Measurements from ENCODE around the gene DCDC1.

The DCDC1 gene, protein sequence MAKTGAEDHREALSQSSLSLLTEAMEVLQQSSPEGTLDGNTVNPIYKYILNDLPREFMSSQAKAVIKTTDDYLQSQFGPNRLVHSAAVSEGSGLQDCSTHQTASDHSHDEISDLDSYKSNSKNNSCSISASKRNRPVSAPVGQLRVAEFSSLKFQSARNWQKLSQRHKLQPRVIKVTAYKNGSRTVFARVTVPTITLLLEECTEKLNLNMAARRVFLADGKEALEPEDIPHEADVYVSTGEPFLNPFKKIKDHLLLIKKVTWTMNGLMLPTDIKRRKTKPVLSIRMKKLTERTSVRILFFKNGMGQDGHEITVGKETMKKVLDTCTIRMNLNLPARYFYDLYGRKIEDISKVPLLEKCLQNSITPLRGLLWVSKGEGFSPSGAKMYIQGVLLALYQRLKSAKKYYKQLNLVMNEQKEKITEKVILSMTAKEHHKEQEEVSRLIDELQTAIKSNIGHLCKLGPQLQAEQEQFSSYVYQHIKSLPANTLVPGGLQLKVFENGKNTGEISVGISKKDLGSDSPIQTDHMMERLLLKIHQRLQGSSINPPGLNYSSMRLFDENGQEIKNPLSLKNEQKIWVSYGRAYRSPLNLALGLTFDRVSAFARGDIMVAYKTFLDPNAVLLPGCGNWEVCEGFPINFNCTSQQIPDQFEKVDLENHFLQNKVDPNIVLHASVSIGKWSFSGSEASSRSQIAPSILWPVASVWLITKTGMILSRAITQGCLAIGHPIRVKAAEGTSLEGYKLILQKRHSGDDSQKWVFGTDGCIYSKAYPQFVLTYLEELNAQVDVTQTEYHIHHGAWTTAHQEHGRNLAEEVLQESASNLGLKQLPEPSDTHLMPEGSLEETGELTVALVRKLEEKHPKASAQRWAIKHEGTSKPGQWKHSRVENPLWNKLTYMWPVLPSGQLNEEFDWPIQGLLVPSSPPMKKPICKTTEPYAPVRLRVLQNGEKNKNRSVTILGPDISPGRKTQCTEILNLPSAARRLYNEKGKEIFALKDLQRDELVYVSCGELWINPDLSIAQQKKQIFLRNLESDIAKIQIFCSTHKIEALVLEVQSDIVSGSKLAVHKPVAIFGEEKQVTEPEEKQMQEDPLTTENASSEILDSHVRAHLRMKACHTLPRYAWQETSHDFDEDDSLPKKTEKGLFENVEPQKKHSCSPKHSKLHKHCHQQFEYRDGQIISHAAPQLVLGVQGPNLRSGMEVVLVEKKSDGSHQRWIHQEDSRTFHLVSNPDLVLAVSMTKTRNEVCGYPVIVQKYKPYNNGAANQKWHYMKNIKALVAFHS (N-terminal part only)

DNA sequence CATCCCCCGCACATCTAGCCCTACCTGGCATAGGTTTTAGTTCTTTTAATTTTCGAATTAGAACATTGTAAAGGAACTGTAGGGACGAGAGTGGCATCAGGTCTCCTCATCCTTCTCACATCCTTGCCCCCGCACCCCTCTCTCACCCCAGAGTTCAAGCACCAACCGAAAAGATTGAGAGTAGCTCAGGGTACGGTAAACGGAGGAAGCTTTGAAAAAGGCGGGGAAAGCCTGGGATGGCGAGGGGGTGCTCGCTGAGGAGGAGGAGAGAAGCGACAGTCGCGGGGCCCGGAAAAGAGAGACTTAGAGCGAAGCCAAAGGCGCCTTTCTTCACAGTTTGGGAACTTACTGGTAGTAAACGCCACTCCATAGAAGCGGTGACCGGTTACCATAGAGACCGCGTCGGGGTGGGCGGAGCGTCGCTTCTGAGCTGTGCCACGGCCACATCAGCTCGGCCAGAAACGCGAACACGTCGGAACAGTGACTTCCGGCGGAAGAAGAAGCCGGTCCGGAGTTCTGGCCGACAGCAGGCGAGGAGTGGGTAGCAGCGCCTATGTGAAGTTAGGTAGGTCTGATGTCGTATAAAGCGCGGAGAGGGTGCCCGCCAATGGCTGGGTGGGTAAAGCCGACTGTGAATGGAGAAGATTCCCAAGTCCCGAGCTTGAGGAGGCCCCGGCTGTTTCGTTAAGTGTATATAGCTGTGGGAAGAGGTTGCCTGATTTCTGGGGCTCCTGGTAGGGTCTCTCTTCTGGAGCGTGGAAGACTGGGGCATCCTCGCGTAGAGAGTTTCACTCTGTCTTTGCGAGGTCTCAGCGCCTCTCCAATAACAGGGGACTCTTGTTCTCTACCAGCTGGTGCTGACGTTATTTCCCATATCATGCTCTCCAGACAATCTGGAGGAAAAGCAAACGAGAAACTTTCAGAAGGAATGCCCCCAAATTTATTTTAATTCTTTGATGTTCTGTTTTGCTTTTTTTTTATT, at the start of gene DCDC1, which contains the start of gene DNAJC24:
TSS of gene DCDC1 (minus strand) at position 392 of the 982 bp plus-strand sequence. CDS start 41,459 bp downstream, outside the sequence.
TSS of gene DNAJC24 (plus strand) at position 513 of the 982 bp plus-strand sequence. CDS start 889 bp downstream, outside the sequence.
- H3K9ac ChIP-seq (ENCODE audit: low read depth in 1 of 2, low read length in 2 of 2), result peak within 1 kb of the TSS; percentile 85 to 90
- peak within 1 kb of the TSS; percentile 89 to 94 for H3K4me3 ChIP-seq (ENCODE audit: low read length in 2 of 2)
- H3K27me3 ChIP-seq (ENCODE audit: control insufficient read depth in 2 of 2, insufficient read depth in 2 of 2, low read length in 2 of 2), result no peaks in the 10 kb centered on the region
- H3K27ac ChIP-seq (ENCODE audit: low read depth in 2 of 2, low read length in 2 of 2), result peak within 1 kb of the TSS; percentile 56 to 71
- H3K36me3 ChIP-seq (ENCODE audit: control insufficient read depth in 2 of 2, insufficient read depth in 2 of 2, low read length in 2 of 2), result peaks cover 0 to 3% of the 10 kb centered on the region in 2 donors
- no peaks in the 10 kb centered on the region for H3K9me3 ChIP-seq (ENCODE audit: control insufficient read depth in 2 of 2, low read length in 2 of 2)
- peaks cover 6% of the 10 kb centered on the region in 2 donors for H3K4me1 ChIP-seq (ENCODE audit: control insufficient read depth in 2 of 2, insufficient read depth in 2 of 2, low read length in 2 of 2)

GRCh38 chr11:31419138-31419537, 49.6 kb upstream of the DCDC1 start:
- Histone ChIP-seq H3K27ac (ENCODE audit: low read depth in 2 of 2, low read length in 2 of 2) (no peak overlapping the region), H3K4me3 (ENCODE audit: low read length in 2 of 2) (no peak overlapping the region), H3K27me3 (ENCODE audit: control insufficient read depth in 2 of 2, insufficient read depth in 2 of 2, low read length in 2 of 2) (no peaks in the 10 kb centered on the region), H3K4me1 (ENCODE audit: control insufficient read depth in 2 of 2, insufficient read depth in 2 of 2, low read length in 2 of 2) (no peaks in the 10 kb centered on the region), H3K36me3 (ENCODE audit: control insufficient read depth in 2 of 2, insufficient read depth in 2 of 2, low read length in 2 of 2) (peaks cover 4 to 7% of the 10 kb centered on the region in 2 donors), H3K9me3 (ENCODE audit: control insufficient read depth in 2 of 2, low read length in 2 of 2) (no peaks in the 10 kb centered on the region), H3K9ac (ENCODE audit: low read depth in 1 of 2, low read length in 2 of 2) (no peak overlapping the region)

GRCh38 chr11:31417816-31418215, 48.3 kb upstream of the DCDC1 start:
- Histone ChIP-seq H3K9me3 (ENCODE audit: control insufficient read depth in 2 of 2, low read length in 2 of 2) (no peaks in the 10 kb centered on the region), H3K27me3 (ENCODE audit: control insufficient read depth in 2 of 2, insufficient read depth in 2 of 2, low read length in 2 of 2) (no peaks in the 10 kb centered on the region), H3K4me3 (ENCODE audit: low read length in 2 of 2) (no peak overlapping the region), H3K36me3 (ENCODE audit: control insufficient read depth in 2 of 2, insufficient read depth in 2 of 2, low read length in 2 of 2) (peaks cover 4 to 7% of the 10 kb centered on the region in 2 donors), H3K4me1 (ENCODE audit: control insufficient read depth in 2 of 2, insufficient read depth in 2 of 2, low read length in 2 of 2) (no peaks in the 10 kb centered on the region), H3K9ac (ENCODE audit: low read depth in 1 of 2, low read length in 2 of 2) (no peak overlapping the region), H3K27ac (ENCODE audit: low read depth in 2 of 2, low read length in 2 of 2) (no peak overlapping the region)

GRCh38 chr11:31417357-31417756, 47.8 kb upstream of the DCDC1 start:
- no peak overlapping the region for H3K9ac ChIP-seq (ENCODE audit: low read depth in 1 of 2, low read length in 2 of 2)
- no peaks in the 10 kb centered on the region for H3K27me3 ChIP-seq (ENCODE audit: control insufficient read depth in 2 of 2, insufficient read depth in 2 of 2, low read length in 2 of 2)
- no peak overlapping the region for H3K4me3 ChIP-seq (ENCODE audit: low read length in 2 of 2)
- no peak overlapping the region for H3K27ac ChIP-seq (ENCODE audit: low read depth in 2 of 2, low read length in 2 of 2)
- no peaks in the 10 kb centered on the region for H3K9me3 ChIP-seq (ENCODE audit: control insufficient read depth in 2 of 2, low read length in 2 of 2)
- no peaks in the 10 kb centered on the region for H3K4me1 ChIP-seq (ENCODE audit: control insufficient read depth in 2 of 2, insufficient read depth in 2 of 2, low read length in 2 of 2)
- peaks cover 4 to 7% of the 10 kb centered on the region in 2 donors for H3K36me3 ChIP-seq (ENCODE audit: control insufficient read depth in 2 of 2, insufficient read depth in 2 of 2, low read length in 2 of 2)

GRCh38 chr11:31415435-31415834, 45.9 kb upstream of the DCDC1 start:
- Histone ChIP-seq H3K4me3 (ENCODE audit: low read length in 2 of 2) (no peak overlapping the region), H3K27ac (ENCODE audit: low read depth in 2 of 2, low read length in 2 of 2) (no peak overlapping the region), H3K9ac (ENCODE audit: low read depth in 1 of 2, low read length in 2 of 2) (no peak overlapping the region), H3K4me1 (ENCODE audit: control insufficient read depth in 2 of 2, insufficient read depth in 2 of 2, low read length in 2 of 2) (no peaks in the 10 kb centered on the region), H3K27me3 (ENCODE audit: control insufficient read depth in 2 of 2, insufficient read depth in 2 of 2, low read length in 2 of 2) (no peaks in the 10 kb centered on the region), H3K36me3 (ENCODE audit: control insufficient read depth in 2 of 2, insufficient read depth in 2 of 2, low read length in 2 of 2) (peaks cover 4 to 7% of the 10 kb centered on the region in 2 donors), H3K9me3 (ENCODE audit: control insufficient read depth in 2 of 2, low read length in 2 of 2) (no peaks in the 10 kb centered on the region)

DNA sequence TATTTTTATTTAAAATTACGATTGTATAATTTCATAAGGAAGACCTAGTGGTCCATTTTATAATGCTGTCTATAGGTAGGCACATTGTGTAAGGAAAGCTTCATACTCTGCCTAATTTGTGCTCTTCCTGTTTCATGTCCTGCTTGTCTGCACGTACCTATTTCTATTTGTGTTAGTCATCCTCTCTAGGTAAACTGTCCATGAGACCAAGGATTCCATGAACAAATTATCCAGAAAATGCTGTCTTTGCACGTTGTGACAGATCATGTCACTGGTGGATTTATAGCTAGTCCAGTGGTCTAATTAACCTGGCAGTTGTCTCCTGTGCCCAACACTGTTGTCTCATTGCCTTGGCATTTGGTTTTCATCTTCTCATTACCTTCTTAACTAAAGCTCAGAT, 44.8 kb upstream of the DCDC1 start:
- H3K9ac ChIP-seq (ENCODE audit: low read depth in 1 of 2, low read length in 2 of 2), result no peak overlapping the region
- H3K4me1 ChIP-seq (ENCODE audit: control insufficient read depth in 2 of 2, insufficient read depth in 2 of 2, low read length in 2 of 2), result no peaks in the 10 kb centered on the region
- H3K27me3 ChIP-seq (ENCODE audit: control insufficient read depth in 2 of 2, insufficient read depth in 2 of 2, low read length in 2 of 2), result no peaks in the 10 kb centered on the region
- H3K36me3 ChIP-seq (ENCODE audit: control insufficient read depth in 2 of 2, insufficient read depth in 2 of 2, low read length in 2 of 2), result peaks cover 4 to 7% of the 10 kb centered on the region in 2 donors
- H3K27ac ChIP-seq (ENCODE audit: low read depth in 2 of 2, low read length in 2 of 2), result no peak overlapping the region
- no peak overlapping the region for H3K4me3 ChIP-seq (ENCODE audit: low read length in 2 of 2)
- H3K9me3 ChIP-seq (ENCODE audit: control insufficient read depth in 2 of 2, low read length in 2 of 2), result no peaks in the 10 kb centered on the region

DNA sequence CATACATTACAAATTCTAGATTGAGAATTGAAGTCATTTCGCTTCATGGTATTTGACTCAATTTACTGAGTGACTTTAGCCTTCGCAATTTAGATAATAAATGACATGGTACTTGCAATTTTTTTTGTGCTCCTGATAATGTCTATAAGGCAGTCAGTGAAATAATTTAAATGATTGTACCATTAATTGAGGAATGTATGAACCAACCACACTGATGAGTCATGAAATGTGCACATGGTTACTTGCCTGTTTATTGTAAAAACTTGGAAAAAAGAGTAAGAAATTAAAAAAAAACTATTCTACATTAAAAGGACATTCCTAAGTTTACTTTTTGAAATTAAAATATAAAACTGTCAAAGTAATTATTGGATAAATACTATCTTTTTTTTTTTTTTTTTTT, 43.4 kb upstream of the DCDC1 start:
- Histone ChIP-seq H3K27ac (ENCODE audit: low read depth in 2 of 2, low read length in 2 of 2) (no peak overlapping the region), H3K9ac (ENCODE audit: low read depth in 1 of 2, low read length in 2 of 2) (no peak overlapping the region), H3K36me3 (ENCODE audit: control insufficient read depth in 2 of 2, insufficient read depth in 2 of 2, low read length in 2 of 2) (peaks cover 4 to 7% of the 10 kb centered on the region in 2 donors), H3K4me3 (ENCODE audit: low read length in 2 of 2) (no peak overlapping the region), H3K9me3 (ENCODE audit: control insufficient read depth in 2 of 2, low read length in 2 of 2) (no peaks in the 10 kb centered on the region), H3K27me3 (ENCODE audit: control insufficient read depth in 2 of 2, insufficient read depth in 2 of 2, low read length in 2 of 2) (no peaks in the 10 kb centered on the region), H3K4me1 (ENCODE audit: control insufficient read depth in 2 of 2, insufficient read depth in 2 of 2, low read length in 2 of 2) (no peaks in the 10 kb centered on the region)

GRCh38 chr11:31408201-31408600, 38.7 kb upstream of the DCDC1 start:
- no peaks in the 10 kb centered on the region for H3K27me3 ChIP-seq (ENCODE audit: control insufficient read depth in 2 of 2, insufficient read depth in 2 of 2, low read length in 2 of 2)
- no peaks in the 10 kb centered on the region for H3K36me3 ChIP-seq (ENCODE audit: control insufficient read depth in 2 of 2, insufficient read depth in 2 of 2, low read length in 2 of 2)
- H3K4me3 ChIP-seq (ENCODE audit: low read length in 2 of 2), result no peak overlapping the region
- H3K27ac ChIP-seq (ENCODE audit: low read depth in 2 of 2, low read length in 2 of 2), result no peak overlapping the region
- no peak overlapping the region for H3K9ac ChIP-seq (ENCODE audit: low read depth in 1 of 2, low read length in 2 of 2)
- H3K4me1 ChIP-seq (ENCODE audit: control insufficient read depth in 2 of 2, insufficient read depth in 2 of 2, low read length in 2 of 2), result no peaks in the 10 kb centered on the region
- no peaks in the 10 kb centered on the region for H3K9me3 ChIP-seq (ENCODE audit: control insufficient read depth in 2 of 2, low read length in 2 of 2)

DNA sequence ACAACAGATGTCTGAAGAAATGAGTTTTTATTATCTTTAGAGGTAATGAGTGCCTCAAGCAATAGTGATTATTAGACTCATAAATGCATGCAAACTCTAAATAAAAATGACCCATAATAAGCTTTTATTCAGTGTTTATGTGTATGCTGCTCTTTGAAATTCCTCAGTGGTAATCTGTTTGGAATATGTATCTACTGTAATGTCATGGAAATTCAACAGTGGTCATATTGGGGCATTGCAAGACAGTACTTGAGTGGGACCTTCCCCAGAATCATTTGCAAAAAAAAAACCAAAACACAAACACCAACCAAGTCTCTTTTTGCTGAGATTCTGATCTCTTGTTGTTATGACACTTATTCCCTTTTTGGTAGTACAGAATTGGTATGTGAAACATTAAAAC, 35.1 kb upstream of the DCDC1 start:
- no peaks in the 10 kb centered on the region for H3K27me3 ChIP-seq (ENCODE audit: control insufficient read depth in 2 of 2, insufficient read depth in 2 of 2, low read length in 2 of 2)
- no peak overlapping the region for H3K4me3 ChIP-seq (ENCODE audit: low read length in 2 of 2)
- H3K9me3 ChIP-seq (ENCODE audit: control insufficient read depth in 2 of 2, low read length in 2 of 2), result no peaks in the 10 kb centered on the region
- H3K36me3 ChIP-seq (ENCODE audit: control insufficient read depth in 2 of 2, insufficient read depth in 2 of 2, low read length in 2 of 2), result no peaks in the 10 kb centered on the region
- H3K4me1 ChIP-seq (ENCODE audit: control insufficient read depth in 2 of 2, insufficient read depth in 2 of 2, low read length in 2 of 2), result no peaks in the 10 kb centered on the region
- no peak overlapping the region for H3K27ac ChIP-seq (ENCODE audit: low read depth in 2 of 2, low read length in 2 of 2)
- no peak overlapping the region for H3K9ac ChIP-seq (ENCODE audit: low read depth in 1 of 2, low read length in 2 of 2)
